ENCODE results near the gene MS4A6A.
A peak's percentile ranks its signal among the peaks of the same experiment; 100 is the strongest.
"Not testable (repeated sequence)": the region's sequence is repeated elsewhere in the genome, so short reads cannot be mapped to it uniquely, and the experiment has no call there.

The MS4A6A gene, protein sequence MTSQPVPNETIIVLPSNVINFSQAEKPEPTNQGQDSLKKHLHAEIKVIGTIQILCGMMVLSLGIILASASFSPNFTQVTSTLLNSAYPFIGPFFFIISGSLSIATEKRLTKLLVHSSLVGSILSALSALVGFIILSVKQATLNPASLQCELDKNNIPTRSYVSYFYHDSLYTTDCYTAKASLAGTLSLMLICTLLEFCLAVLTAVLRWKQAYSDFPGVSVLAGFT

DNA sequence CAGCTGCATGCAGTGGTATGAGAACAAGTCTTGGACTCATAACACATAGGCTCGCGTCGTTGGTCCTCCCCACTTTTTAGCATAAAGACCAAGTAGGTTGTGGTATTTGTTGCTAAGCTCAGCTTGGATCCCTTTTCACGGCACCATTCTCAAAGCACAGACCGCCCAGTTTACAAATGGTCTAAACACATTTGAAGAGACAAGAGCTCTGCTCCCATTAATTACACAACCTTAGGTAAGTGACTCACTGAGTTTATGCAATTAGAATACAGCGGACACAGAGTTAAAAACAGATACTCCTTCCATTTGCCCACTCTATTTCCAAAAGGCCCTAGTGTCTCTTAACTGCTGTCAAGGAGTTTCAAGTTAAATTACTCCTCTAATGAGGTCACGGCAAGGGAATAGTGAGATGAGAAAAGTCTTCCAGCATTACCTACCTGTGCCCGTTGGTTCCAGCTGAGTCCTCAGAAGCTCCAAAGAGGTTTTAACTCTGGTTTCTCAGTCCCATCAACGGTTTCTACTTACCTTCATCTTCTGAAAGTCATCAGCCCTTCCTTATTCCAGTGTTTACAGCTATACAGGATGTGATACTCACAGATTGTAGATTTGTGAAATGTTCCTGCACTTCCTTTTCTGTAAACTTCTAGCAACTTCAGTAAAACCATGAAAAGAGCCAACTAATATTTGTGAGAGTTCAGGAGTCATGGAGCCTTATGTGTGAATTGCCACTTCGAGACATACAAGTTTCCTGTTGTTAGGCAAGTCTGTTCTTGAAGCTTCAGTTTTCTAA is at the start of gene MS4A6A:
Gene MS4A6A (minus strand): TSS at position 543 of the 790 bp plus-strand sequence. CDS start 1,356 bp downstream, outside the sequence.
- DNase-seq, result no peak

DNA sequence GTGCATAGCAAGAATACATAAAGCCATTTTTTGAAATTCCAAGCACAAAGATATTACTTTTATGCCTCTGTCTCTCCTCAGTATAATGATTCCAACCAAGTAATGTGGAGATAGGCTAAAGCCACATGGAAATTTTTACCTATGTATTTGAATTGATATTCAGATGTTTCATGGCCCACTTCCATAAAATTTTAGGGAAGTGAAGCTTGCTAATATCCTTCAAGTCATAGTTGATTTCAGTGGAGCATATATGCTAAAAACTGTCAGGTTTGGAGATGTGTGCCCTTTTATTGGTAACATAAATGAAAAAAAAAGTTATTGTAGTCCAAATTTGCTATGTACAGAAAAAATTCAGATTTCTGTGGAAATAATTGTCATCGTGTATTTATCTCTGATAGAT is 47.8 kb upstream of the MS4A6A start:
- no peak for DNase-seq

DNA sequence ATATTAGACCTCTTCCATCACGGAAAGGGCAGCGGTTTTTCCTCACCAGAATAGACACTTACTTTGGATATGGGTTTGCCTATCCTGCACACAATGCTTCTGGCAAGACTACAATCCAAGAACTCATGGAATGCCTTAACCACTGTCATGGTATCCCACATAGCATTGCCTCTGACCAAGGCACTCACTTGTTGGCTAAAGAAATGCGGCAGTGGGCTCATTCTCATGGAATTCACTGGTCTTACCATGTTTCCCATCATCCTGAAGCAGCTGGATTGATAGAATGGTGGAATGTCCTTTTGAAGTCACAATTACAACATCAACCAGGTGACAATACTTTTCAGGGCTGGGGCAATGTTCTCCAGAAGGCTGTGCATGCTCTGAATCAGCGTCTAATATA is 39.3 kb upstream of the MS4A6A start:
- no peak for DNase-seq

DNA sequence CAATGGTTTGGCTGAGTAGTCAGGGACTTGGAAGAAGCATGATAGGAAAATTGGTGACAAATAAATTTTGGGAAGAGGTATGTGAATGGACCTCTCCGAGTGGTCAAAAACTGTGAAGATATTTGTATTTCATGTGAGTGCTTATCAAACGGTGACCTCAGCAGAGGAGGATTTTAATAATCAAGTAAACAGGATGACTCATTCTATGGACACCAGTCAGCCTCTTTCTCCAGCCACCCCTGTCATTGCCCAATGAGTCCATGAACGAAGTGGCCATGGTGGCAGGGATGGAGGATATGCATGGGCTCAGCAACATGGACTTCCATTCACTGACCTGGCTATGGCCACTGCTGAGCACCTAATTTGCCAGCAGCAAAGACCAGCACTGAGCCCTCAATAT is 38.8 kb upstream of the MS4A6A start:
- DNase-seq, result no peak

DNA sequence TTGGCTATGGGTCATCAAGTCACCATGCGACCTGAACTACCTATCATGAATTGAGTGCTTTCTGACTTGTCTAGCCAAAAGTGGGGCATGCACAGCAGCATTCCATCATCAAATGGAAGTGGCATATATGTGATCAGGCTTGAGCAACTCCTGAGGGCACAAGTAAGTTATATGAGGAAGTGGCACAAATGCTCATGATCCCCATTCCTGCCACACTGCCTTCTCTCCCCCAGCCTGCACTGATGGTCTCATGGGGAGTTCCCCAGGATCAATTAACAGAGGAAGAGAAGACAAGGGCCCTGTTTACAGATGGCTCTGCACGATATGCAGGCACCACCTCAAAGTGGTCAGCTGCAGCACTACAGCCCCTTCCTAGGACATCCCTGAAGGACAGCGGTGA is 38.3 kb upstream of the MS4A6A start:
- no peak for DNase-seq

DNA sequence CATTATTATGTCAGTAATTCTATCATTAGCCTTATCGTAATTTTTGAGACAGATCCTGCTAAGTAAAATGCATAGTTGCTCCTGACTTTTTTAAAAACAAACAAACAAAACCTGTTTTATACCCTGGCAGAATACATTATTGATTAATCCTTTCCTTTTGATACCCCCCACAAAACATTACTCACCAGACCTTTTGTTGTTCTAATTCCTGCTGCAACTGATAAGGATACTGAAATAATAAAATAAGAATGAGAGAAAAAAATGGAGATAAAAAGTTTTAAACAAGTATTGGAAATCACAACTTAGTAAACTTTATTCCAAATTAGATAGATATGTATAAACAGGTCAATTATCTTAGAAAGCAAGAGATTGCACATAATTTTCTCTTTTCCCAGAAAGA is 31.5 kb upstream of the MS4A6A start:
- DNase-seq, result no peak

DNA sequence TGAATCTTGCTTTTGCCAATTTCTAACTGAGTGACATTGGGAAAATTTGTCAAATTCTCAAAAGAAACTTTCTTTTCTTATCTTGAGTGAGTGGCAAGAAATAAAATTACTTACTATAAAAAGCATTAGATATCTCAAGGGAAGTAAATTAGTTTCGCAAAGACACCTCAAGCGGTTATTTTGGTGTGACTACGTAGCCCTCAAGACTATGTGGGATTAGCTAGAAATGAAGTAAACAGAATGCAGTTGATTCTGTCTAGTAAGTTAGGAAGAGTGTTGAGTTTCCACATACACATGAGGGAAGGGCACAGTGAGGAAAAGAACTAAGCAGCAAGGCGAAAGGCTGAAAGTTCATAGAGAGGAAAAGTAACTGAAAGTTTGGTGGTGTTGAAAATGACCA is 28.3 kb upstream of the MS4A6A start:
- DNase-seq, result no peak

DNA sequence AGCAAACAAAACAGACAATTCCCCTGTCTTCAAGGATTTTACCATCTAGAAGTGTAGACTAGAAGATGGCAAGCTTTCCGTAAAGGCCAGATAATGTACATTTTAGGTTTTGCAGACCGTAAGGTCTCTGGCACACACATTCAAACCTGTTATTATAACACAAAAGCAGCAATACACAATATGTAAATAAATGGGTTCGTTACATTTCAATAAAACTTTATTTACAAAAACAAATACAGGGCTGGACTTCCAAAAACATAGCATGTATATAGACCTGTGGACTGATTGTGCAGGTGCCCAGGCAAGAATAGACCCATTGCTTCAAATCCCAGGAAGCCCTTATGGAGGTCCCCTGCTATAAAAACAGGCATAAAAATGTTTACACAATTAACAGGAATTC is 27.1 kb upstream of the MS4A6A start:
- DNase-seq, result no peak

DNA sequence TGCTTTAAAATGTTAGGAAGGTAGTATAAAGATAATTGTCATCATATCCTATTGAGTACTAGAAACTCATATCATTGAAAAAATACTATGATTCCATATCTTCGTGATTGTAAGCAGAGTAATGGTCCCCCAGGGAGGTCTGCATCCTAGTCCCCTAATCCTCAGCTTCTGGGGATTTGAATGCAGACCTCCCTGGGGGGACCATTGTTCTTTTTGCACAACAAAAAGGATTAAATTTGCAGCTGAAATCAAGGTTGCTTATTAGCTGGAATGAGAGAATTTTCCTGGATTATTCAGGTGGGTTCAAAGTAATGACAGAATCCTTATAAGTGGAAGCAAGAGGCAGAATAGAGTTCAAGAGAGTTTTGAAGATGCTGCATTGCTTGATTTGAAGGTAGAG is 26.1 kb upstream of the MS4A6A start:
- DNase-seq, result no peak

DNA sequence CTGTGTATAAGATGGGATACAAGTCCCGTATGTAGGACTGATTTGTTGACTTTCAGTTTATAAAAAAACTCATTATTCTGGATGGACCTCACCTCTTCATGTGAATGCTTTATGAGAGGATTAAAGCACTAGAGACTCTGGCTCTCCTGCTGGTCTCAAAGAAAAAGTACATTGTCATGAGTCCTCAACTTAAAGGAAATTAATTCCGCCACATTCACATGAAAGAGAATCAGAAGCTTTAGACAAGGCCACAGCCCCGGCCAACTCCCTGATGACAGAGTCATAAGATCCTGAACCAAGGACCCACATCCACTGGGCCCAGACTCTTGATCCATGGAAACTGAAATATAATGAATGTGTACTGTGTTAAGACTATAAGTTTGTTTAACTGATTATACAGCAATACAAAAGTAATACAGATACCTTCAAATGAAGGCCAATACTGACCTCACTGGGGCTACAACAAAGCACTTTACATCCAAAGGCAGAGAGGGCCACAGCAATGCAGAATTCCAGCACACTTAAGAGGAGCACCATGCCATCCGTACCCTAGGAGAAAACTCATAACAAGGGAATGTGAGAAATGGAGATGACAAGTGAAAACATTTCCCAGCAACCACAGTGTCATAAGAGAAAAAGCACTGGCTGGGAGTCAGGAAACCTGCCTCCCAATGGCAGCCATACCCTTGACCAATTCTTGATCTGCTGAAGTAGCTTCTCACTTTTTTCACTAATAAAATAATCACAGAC is 25.4 kb upstream of the MS4A6A start:
- DNase-seq, result no peak

DNA sequence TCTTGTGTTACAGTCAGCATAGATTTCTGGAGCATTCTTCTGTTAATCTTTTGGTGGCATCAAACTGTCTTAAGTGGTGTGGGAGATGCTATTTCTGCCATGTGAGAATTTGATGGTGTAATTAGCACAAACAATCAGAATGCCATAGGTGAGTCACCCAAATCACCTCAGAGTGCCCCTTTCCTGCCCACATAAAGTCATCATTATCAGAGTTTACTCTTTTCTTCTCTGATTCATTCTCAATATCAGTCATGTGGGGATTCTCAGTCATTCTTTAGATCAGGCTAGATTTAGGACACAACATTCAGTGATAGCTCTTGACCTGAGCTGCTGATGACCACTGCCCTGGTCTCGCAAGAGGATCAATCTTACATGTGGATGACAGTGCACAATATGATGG is 23.7 kb upstream of the MS4A6A start:
- DNase-seq, result no peak

DNA sequence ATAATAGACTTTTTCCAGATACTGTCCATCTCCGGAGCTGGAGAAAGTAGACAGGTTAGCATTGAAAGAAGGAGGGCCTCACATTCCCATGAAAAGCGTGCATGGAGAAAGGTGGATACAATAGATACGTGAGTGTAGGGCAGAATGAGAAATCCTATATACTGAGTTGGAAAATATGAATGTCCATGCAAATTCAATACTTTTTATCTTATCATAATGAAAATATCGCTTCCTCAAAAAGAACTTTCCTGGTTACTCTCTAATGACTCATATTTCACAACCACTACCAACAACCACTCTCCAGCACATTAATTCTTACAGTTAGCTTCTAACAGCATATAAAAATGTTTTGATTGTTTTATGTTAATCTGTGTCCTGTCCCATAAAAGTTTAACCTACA is 22.0 kb upstream of the MS4A6A start:
- no peak for DNase-seq

DNA sequence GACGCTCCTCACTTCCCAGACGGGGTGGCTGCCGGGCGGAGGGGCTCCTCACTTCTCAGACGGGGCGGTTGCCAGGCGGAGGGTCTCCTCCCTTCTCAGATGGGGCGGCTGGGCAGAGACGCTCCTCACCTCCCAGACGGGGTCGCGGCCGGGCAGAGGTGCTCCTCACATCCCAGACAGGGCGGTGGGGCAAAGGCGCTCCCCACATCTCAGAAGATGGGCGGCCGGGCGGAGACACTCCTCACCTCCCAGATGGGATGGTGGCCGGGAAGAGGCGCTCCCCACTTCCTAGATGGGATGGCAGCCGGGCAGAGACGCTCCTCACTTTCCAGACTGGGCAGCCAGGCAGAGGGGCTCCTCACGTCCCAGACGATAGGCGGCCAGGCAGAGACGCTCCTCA is 18.5 kb upstream of the MS4A6A start:
- not testable (repeated sequence) for DNase-seq

DNA sequence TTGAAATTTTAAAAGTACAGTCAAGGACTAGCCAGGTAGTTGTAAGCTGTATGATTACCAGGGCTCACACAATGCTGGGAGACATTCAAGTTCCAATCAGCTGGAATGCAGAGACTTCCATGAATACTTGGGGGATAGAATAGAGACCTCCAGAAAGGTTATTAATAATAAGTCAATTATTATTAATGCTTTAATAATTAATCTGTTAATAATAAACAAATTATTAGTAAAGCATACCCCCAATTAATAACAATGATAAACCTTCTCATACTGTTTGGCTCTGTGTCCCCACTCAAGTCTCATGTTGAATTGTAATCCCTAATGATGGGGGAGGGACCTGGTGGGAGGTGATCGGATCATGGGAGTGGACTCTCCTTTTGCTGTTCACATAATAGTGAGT is 14.6 kb upstream of the MS4A6A start:
- no peak for DNase-seq

DNA sequence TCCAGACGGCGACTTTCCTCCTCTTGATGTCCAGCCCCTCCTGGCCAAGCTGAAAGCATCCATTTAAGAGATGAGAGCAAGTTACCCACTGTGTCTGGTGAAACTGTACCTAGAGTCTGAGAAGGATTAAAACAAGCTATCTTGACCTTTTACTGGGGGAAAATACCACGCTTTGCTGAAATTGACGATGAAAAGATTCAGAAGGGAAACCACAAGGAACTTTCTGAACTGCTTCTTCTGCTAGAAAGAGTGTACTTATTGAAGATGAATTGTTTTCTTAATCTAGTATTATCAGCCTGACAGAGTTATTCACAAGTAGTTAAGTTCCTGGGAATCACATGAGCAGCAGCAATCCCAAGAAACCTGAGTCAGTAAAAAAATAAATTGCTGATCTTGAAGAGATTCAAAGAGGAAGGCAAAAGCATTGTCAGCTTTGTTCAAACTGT is 13.1 kb upstream of the MS4A6A start:
- DNase-seq, result no peak

DNA sequence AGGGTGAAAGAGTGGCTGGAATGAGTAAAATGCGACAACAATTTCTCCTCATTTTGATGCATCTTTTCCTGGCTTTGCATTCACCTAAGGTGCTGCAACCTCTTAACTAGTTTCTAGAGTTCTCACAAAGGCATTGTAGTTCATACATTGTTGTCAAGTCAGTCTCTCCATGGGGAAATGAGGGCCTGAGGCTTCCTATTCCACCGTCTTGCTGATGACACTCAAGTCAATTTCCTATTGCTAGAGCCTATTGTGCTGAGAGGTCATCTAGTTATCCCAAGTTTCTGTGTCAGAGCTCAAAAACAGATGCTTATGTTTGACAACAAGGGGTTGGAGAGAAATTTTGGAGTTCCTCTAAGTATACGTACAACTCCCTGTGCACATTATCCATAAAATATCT is 11.6 kb upstream of the MS4A6A start:
- DNase-seq, result no peak

DNA sequence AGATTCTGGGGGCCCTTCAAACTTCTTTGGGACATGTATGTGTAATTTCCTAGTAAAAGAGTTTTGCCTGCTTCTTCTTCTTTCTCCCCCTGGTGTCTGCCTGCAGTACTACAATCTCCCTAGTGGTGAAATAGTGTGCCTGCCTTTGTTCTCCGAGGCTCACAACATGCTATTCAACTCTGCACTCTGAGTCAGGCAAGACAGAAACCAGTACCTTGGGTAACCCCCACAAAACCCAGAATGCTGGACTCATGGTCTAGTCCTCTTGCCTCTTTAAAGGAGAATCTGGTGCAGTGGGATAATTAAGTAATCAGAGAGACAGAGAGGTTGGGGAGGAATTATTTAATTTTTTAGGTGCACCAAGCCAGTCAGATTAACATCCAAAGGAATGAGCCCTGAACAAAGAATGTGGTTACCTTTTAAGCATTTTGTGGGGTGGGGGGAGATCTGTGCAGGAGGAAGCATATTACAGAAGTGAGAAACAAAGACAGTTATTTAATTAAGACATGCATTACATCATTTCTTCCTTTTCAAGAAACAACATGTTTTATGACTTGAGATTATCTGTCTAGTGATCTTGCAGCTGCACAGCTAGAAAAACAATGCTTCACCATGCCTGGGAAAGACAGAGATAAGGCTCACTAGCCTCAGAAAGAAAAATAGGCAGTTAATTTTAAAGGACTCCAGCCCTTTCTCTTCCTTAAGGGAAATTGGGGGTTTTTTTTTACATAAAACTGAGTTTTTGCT is 11.0 kb upstream of the MS4A6A start:
- peak; percentile 49 for DNase-seq

DNA sequence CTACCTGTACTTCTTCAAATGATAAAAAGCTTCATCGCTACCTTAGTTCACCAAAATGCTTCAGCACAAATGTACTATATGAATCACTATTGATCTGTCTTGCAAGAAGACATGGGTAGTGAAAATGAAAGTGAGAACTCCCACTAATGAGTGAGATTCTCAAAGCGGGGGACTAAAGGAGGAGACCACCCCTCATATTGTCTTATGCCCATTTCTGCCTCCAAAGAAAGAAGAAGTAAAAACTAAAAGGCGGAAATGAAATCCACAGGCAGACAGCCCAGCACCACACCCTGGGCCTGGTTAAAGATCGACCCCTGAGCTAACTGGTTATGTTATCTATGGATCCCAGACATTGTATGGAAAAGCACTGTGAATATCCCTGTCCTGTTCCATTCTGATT is 9.7 kb upstream of the MS4A6A start:
- DNase-seq, result not testable (repeated sequence)

DNA sequence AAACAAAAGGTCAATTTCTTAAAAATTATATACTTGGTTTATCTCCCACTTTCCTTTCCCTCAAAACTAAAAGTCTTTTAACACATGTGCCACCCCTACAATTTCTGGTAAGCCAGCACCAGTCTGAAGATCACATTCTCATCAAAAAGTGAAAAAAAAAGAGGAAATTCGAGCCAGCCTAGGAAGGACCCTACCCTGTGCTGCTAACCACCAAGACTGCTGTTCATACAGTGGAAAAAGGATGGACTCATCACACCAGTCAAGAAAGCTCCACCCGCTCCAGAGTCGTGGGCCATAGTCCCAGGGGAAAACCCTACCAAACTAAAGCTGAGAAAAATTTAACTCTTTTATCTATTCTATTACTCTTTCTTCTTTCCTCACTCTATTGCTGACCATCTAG is 5.6 kb upstream of the MS4A6A start:
- DNase-seq, result not testable (repeated sequence)

DNA sequence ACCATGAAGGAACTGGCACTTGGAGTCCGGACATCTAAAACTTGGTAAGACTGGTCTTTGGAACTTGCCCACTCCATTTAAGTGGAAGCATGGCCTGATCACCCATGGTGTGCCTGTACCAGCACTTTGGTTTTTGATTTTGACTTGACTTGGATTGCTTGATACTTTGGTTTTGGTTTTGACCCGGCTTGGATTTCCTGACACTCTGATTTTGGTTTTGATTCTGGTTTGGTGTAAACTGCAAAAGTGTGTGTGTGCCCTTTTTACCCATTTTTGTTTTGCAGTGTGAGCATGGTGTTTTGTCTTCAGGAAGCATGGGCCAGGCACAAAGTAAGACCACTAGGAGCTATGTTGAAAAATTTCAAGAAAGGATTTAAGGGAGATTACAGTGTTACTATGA is 3.2 kb upstream of the MS4A6A start:
- DNase-seq, result not testable (repeated sequence)

DNA sequence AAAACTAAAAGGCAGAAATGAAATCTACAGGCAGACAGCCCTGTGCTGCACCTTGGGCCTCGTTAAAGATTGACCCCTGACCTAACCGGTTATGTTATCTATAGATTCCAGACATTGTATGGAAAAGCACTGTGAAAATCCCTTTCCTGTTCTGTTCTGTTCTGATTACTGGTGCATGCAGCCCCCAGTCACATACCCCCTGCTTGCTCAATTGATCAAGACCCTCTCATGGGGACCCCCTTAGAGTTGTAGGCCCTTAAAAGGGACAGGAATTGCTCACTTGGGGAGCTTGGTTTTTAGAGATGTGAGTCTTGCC is 2.6 kb upstream of the MS4A6A start:
- not testable (repeated sequence) for DNase-seq

DNA sequence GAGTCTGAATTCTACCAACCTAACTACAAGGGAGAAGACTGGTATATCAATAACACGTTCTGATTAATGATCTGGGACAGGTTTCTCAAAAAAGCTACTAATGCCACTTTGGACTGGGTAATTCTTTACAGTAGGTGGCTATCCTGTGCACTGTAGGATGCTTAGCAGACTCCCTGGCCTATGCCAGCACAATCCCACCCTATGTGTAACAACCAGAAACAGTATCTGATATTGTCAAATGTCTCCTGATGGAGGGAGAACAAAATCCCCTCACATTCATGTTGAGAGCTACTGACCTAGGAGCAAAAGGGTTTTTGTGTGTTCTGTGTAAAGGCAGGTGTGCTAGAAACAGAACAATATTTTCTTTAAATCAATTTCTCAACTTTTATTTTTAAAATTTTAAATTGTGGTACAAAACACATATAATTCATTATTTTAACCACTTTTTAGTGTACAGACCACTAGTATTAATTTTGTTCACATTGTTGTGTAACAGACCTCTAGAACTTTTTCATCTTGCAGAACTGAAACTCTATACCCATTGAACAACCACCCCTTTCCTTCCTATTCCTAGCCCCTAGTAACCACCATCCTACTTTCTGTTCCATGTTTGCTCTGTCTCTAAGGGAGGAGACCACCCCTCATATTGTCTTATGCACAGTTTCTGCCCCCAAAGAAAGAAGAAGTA is 2.1 kb upstream of the MS4A6A start:
- DNase-seq, result no peak

Measured in activated CD4-positive, alpha-beta T cell treated with anti-CD3 and anti-CD28 coated beads, Interleukin-2, amount 50 U/mL, for 1 hour (primary cell).